Nephron (organoid): ENCODE results near the gene MACROD2.

Source experiments
- H3K27ac Mint-ChIP-seq, 3 experiments: 2 replicates each; pipeline ENCODE4 v1.8.0; 2020; ENCODE audit warnings: mixed read lengths in 3 of 3, mild to moderate bottlenecking in 2 of 3, moderate library complexity in 1 of 3
- H3K27me3 Mint-ChIP-seq: 2 replicates; pipeline ENCODE4 v1.8.0; 2021; ENCODE audit warnings: low read depth, mild to moderate bottlenecking, moderate library complexity, mixed read lengths
- H3K36me3 Mint-ChIP-seq: 2 replicates; pipeline ENCODE4 v1.8.0; 2020; ENCODE audit warnings: low read depth, mixed read lengths
- H3K4me1 Mint-ChIP-seq: 2 replicates; pipeline ENCODE4 v1.8.0; 2020; ENCODE audit warnings: mixed read lengths
- H3K4me3 Mint-ChIP-seq, 3 experiments: 2 replicates each; pipeline ENCODE4 v1.8.0; 2020; ENCODE audit warnings: mild to moderate bottlenecking in 3 of 3, mixed read lengths in 3 of 3, moderate library complexity in 2 of 3
- H3K9me3 Mint-ChIP-seq: 2 replicates; pipeline ENCODE4 v1.8.0; 2020; ENCODE audit warnings: mixed read lengths
- TF ChIP-seq, protein P1 (sequence below), 3 experiments: fragments of 200-600 bp; sonication (generic); IDR thresholded peaks; one replicate each; pipeline ENCODE4 v1.5.0; 2021; ENCODE audit warnings: antibody characterized with exemption in 3 of 3; ENCODE audit not compliant: unreplicated experiment in 3 of 3

MACROD2 gene

DNA sequence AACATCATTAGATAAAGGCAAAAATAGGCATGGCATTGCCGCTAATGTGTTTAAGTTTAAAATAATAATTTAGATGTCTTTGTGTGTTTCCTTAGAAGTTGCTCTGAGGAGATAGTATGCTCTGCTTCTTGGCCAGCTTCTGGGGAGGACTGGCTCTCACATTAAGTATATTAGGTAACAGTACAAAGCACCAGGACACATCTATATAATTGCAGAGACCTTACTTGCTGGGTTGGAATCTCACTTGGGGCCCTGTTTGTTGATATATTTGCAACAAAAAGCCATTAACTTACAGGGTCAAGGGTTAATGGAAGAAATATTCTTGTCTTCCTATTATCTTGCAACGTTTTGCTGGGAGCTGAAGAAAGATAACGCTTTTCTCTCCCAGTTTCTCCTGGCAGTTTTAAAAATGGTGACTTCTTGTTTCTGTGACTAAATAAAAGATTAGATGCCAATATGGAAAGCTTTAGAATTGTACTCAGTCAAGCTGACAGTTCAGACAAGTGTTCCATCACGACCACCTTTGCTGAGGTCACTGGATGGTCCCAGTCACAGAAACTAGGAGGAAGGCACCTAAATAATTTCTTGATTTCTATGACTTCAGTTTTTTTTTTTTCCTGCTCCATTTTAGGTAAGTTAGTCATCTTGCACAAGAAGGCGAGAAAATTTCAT, 804.4 kb downstream of the MACROD2 start:
- Mint-ChIP-seq H3K4me3 (no peak overlapping the region), H3K9me3 (no peaks in the 10 kb centered on the region), H3K36me3 (no peaks in the 10 kb centered on the region), H3K27me3 (no peaks in the 10 kb centered on the region), H3K4me1 (no peaks in the 10 kb centered on the region), H3K27ac (no peak overlapping the region)
- TF ChIP-seq, protein P1, sequence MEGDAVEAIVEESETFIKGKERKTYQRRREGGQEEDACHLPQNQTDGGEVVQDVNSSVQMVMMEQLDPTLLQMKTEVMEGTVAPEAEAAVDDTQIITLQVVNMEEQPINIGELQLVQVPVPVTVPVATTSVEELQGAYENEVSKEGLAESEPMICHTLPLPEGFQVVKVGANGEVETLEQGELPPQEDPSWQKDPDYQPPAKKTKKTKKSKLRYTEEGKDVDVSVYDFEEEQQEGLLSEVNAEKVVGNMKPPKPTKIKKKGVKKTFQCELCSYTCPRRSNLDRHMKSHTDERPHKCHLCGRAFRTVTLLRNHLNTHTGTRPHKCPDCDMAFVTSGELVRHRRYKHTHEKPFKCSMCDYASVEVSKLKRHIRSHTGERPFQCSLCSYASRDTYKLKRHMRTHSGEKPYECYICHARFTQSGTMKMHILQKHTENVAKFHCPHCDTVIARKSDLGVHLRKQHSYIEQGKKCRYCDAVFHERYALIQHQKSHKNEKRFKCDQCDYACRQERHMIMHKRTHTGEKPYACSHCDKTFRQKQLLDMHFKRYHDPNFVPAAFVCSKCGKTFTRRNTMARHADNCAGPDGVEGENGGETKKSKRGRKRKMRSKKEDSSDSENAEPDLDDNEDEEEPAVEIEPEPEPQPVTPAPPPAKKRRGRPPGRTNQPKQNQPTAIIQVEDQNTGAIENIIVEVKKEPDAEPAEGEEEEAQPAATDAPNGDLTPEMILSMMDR (IDR thresholded peaks at IDR 0.05; ENCODE audit: unreplicated experiment in 3 of 3) = no peak

DNA sequence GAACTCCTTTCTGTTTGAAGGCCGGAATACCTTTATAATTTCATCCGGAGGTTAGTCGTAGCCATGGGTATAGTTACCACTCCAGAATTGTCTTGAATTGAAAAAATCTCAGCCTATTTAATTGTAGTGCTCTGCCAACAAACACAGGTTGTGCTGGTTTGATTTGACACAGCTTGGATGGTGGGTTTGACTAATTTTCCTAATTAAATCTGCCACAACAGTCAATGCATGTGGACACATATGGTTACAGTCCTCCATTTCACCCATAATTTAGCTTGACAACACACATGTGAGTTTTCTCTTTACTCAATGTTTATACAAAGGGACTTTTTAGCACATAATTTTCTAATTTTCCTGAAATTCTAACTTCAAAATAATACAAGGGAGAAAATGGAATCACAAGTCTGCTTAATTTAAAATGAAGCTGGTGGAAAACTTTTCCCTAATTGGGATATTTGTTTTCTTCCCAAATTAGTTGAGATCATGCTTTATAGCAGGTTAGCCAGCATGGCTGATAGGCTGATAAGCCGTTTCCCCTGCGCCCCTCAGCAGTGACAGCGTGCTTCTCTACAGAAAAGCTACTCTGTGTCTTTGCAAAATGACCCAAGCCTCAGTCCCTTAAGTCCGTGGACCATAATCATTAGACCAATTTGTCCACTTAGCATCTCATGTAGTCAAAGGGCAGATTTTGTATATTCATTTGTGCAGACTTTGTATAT, 805.5 kb downstream of the MACROD2 start:
- TF ChIP-seq, protein P1 (IDR thresholded peaks at IDR 0.05; ENCODE audit: unreplicated experiment in 3 of 3) = no peak
- Mint-ChIP-seq H3K4me1 (no peaks in the 10 kb centered on the region), H3K27ac (no peak overlapping the region), H3K9me3 (peaks cover under 1% of the 10 kb centered on the region), H3K4me3 (no peak overlapping the region), H3K36me3 (no peaks in the 10 kb centered on the region), H3K27me3 (no peaks in the 10 kb centered on the region)

DNA sequence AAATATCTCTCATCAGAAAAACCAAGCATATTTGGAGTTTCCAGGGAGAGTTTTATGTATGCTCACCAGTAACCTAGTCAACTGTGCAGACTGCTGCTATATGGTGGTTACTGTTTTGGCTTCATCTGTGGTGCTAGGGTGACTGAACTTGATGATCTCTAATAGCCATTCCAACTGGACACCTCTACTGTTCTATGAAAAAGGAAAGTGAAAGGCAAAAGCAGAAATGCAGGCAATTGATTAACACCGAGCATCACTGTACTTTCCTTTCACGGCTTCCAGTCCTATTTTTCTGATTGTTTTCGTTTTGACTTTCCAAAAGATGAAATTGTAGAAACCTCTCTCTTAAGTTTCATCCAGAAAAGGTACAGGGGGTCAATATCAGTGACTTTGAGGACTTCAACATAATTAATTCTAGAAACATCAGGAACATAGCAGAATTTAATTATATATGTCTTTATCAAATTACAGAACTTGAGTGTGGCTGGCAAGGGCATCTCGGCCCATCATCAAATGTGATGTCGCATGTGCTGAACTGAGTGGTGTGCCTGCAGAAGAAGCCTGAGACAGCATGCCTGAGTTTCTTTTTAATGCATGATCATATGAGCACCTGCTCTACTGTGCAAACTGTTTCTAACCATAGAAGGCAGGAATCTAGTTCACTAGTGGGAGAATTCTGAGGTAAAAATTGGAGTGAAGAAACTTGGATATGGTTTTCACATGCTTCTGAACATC, 806.4 kb downstream of the MACROD2 start:
- TF ChIP-seq, protein P1 (IDR thresholded peaks at IDR 0.05; ENCODE audit: unreplicated experiment in 3 of 3) = no peak
- Mint-ChIP-seq H3K4me3 (no peak overlapping the region), H3K4me1 (no peaks in the 10 kb centered on the region), H3K27me3 (no peaks in the 10 kb centered on the region), H3K36me3 (no peaks in the 10 kb centered on the region), H3K27ac (no peak overlapping the region), H3K9me3 (peaks cover 5% of the 10 kb centered on the region)

DNA sequence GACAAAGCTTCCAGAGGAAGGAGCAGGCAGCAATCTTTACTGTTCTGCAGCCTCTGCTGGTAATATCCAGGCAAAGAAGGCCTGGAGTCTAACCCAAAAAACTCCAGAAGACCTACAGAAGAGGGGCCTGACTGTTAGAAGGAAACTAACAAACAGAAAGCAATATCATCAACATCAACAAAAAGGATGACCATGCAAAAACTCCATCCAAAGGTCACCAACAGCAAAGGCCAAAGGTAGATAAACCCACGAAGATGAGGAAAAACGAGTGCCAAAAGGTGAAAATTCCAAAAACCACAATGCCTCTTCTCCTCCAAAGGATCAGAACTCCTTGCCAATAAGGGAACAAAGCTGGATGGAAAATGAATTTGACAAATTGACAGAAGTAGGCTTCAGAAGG, 811.9 kb downstream of the MACROD2 start:
- H3K4me3 Mint-ChIP-seq = no peak overlapping the region
- H3K9me3 Mint-ChIP-seq = peaks cover 52% of the 10 kb centered on the region
- no peak overlapping the region for H3K27ac Mint-ChIP-seq
- peaks cover 24% of the 10 kb centered on the region for H3K36me3 Mint-ChIP-seq
- TF ChIP-seq, protein P1 (IDR thresholded peaks at IDR 0.05; ENCODE audit: unreplicated experiment in 3 of 3) = no peak
- H3K27me3 Mint-ChIP-seq = no peaks in the 10 kb centered on the region
- H3K4me1 Mint-ChIP-seq = no peaks in the 10 kb centered on the region

DNA sequence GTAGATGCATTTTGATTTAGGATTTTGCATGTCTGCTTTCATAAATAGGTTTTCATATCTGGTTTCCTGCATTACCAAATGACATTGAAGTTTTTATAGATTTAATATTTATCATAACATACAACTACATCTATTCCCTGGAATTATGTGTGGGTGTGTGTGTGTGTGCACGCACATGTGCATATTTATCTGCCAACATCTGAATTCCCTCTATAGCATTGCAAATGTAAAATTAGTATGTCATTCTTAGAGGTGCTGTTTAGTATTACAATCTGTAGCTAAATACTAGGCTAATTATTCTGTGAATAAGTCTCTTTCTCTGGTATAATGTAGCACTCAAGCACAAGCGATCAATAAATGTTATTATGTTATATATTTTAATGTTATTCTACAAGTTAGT, 820.0 kb downstream of the MACROD2 start:
- Mint-ChIP-seq H3K36me3 (peaks cover 1% of the 10 kb centered on the region), H3K4me1 (no peaks in the 10 kb centered on the region), H3K27me3 (no peaks in the 10 kb centered on the region), H3K27ac (no peak overlapping the region), H3K9me3 (peaks cover 22% of the 10 kb centered on the region), H3K4me3 (no peak overlapping the region)
- TF ChIP-seq, protein P1 (IDR thresholded peaks at IDR 0.05; ENCODE audit: unreplicated experiment in 3 of 3) = no peak
